LHCN-M2 (cell line): ENCODE data around the gene CTNNA1. TPM values are rescaled to one million over a fixed set of nuclear protein-coding genes. Genes with fewer than 3 reads are reported as not detected.

Experiments
- DNase-seq: peaks from one replicate; pipeline ENCODE4 v3.0.0-alpha.2; 2012; ENCODE audit warnings: low read depth
- total RNA-seq: library from RNA; depleted of rRNA; stranded (reverse); fragments of >200 nt; gene quantifications from 2 replicates; pipeline ENCODE4 v1.2.3, GENCODE V29; 2014

Gene CTNNA1
- total RNA-seq, 1 experiment from 2014 or later = 232 TPM

DNA sequence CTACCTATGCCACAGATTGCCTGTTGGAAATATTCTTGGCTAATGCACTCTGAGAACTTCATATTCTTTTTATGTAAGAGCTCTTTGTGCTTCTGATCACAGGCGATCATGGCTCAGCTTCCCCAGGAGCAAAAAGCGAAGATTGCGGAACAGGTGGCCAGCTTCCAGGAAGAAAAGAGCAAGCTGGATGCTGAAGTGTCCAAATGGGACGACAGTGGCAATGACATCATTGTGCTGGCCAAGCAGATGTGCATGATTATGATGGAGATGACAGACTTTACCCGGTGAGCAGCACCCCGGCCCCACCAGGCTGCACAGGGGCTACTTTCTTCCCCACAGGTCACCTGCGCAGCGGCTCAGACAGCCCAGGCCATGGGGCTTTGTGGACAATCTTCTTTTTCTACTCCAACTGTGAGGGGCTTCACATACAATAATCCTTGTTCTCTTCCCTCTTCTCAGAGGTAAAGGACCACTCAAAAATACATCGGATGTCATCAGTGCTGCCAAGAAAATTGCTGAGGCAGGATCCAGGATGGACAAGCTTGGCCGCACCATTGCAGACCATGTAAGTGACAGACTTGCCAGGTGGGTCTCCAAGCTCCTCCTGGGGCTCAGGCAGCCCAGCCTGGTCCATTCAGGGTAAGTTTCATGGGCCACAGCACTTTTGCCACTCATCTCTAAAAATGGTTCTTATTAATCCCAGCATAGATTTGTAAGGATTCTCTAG is 177.3 kb downstream of the CTNNA1 start:
- no peak for DNase-seq

GRCh38 chr5:138932171-138932810 is 179.1 kb downstream of the CTNNA1 start:
- no peak for DNase-seq

DNA sequence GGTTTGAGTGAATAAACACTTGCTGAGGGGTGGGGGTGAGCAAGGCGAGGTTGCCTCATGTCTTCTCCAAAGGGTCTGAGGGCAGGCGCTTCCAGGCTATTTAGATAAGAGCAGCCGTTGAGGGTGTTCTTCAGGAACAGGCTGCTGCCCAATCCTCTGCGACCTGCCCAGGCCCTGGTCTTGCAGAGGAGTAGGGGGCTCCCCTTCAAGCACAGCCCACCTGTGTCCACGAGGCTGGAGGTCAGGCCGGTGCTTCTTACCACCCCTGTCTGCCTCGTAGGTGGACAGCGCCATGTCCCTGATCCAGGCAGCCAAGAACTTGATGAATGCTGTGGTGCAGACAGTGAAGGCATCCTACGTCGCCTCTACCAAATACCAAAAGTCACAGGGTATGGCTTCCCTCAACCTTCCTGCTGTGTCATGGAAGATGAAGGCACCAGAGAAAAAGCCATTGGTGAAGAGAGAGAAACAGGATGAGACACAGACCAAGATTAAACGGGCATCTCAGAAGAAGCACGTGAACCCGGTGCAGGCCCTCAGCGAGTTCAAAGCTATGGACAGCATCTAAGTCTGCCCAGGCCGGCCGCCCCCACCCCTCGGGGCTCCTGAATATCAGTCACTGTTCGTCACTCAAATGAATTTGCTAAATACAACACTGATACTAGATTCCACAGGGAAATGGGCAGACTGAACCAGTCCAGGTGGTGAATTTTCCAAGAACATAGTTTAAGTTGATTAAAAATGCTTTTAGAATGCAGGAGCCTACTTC is 180.5 kb downstream of the CTNNA1 start:
- DNase-seq = no peak

- no peak for DNase-seq
These were observed 181.7 kb downstream of the CTNNA1 start for GRCh38 chr5:138934971-138935370.

DNA sequence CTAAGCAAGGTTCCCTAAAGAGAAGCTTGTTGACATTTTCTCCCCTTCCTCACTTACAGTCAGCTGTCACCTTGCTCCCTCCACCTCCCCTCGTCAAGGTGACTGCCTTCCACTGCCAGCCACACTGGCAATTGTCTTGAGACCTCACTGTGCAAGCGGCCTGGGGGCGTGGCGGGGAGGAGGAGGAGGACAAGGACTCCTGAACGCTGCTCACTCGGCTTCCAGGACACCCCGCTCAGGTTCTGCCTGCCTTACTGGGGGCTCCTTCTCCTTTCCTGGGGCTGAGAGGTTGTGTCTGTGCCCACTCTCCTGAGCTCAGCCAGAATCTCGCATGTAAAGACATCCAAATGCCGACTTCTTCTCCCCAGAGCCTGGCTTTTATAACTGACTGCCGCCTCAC is 182.2 kb downstream of the CTNNA1 start:
- DNase-seq = no peak

DNA sequence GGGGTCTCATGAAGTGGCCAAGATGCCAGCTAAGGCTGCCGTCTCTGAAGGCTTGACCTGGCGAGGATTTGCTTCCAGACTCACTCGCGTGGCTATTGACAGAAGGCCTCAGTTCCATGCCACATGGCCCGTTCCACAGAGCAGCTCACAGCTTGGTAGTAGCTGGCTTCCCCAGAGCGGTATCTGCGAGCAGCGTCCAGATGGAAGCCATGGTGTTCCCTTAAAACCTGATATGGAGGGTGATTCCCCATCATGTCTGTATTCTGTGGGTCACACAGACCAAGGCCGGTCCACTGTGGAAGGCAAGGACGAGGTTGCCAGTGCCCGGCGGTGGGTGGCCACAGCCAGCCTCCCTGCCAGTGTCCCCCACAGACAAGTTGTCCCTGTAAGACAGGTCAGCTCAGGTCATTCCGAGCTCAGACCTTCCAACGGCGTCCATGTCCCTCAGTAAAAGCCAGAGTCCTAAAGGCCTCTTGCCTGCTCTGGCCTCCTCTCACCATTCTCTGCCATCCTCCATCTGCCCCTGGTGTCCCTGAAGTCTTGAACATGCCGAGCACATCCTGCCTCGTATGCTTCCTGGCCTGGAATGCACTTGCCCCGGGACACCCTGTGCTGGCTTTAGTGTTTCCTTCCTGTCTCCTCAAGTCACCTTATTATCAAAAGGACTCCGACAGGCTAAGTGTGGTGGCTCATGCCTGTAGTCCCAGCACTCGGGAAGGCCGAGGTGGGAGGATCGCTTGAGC is 183.2 kb downstream of the CTNNA1 start:
- no peak for DNase-seq

DNA sequence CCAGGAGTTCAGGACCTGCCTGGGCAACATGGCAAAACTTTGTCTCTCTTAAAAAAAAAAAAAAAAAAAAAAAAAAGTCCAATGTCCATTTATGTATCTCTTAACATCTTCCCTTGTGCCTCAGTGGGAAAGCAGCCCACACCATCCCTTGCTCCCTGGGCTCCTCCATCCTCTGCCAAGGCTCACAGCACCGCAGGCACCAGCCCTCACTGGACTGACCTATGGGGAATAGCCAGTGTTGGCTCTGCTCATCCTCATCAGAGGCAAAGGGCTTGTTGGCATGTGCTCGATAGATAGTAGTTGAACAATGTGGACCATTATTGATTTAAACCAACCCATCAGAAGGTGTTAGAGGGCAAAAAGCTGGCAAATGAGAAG is 183.7 kb downstream of the CTNNA1 start:
- no peak for DNase-seq

DNA sequence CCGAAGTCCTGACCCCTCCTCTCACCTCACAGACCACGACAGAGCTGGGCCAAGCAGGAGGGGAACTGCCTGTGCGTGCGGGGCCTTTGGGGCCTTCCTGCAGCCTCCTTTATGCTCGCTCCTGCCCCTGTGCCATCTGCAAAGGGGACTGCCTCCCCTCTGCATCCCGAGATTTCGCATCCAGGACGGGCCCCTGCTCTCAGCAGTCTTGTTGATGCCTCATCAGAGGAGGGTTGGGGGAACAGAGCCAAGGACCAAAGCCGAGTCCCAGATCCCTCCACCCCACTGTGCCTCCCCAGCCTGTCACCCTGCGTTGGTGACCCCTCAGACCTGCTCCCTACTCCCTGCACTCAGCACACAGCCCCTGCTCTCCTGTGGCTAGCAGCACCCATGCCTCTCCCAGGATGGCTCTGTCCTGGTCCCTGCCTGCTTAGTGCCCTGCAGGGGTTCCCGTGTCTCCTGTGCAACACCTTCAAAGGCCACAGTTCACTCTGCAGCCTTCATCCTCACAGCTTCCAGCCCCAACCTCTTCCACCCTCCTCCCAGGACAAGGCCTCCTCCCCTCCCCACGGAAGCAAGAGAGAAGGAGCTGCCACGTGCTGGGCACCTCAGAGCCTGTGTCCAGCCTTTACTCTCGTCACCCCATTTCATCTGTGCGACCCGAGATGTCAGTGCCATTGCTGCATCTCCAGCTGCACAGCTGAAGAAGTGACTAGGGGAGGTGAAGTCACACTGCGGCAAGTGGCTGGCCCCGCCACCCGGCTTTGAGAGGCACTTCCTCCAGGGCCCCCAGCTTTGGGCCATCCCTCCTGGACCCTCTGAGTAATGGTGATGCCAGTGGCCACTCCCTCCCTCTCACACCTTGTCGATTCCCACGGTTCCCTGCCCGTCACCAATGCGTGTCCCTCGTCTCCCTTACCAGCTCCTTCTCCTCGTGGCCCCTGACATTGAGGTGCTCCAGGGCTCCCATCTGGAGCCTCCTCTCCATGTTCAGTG is 184.5 kb downstream of the CTNNA1 start:
- DNase-seq = no peak

DNA sequence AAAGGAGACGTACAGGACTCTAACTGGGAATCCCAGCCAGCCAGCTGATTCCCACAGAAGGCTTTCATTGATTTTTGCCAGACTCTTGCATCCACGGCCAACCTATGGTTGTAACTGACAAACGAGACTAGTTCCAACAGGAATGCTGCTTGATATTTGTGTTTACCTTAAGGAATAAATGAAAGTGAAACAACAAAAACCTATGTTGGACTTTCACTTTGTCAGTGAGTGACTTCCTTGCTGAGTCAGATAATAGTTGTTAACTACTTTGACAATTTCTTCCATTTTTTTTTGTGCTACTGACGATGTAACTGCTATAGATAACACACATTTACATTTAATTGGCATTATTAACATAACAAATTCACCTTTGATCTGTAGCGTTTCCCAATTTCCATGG is 185.3 kb downstream of the CTNNA1 start:
- no peak for DNase-seq

DNA sequence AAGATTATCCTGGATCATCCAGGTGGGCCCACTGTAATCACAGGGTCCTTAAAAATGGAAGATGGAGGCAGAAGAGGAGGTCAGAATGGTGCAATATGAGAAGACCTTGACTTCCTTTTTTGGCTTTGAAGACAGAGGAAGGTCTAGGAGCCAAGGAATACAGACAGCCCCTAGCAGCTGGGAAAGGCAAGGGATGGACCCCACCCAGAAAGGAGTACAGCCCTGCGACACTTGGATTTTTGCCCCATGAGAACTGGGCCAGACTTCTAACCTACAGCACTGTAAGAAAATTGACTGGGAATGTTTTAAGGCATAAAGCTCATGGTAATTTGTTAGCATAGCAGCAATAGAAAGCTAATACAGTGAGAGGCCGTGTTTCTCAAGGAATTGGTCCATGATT is 188.8 kb downstream of the CTNNA1 start:
- no peak for DNase-seq

DNA sequence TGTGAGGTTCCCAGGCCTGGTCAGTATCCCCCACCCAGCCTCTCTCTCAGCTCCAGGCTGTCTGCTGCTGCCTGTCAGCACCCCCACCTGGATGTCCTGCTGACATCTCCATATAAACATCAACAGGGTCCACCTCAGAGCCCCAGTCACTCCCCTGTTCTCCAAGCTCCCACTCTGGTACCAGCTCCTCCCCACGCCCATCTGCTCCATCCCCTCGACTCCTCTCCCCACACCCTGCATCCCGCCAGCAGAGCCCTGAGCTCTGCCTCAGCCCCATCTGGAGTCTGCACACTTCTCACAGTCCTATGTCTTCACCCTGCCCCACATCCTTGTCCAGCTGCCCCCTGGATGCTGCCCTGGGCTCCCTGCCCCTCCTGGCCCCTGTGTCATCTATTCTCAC is 189.6 kb downstream of the CTNNA1 start:
- DNase-seq = no peak

GRCh38 chr5:138943599-138944173 is 190.5 kb downstream of the CTNNA1 start:
- DNase-seq = no peak

GRCh38 chr5:138944527-138945322 is 191.5 kb downstream of the CTNNA1 start:
- DNase-seq = no peak

- no peak for DNase-seq
These were observed 192.4 kb downstream of the CTNNA1 start for GRCh38 chr5:138945421-138946240.

DNA sequence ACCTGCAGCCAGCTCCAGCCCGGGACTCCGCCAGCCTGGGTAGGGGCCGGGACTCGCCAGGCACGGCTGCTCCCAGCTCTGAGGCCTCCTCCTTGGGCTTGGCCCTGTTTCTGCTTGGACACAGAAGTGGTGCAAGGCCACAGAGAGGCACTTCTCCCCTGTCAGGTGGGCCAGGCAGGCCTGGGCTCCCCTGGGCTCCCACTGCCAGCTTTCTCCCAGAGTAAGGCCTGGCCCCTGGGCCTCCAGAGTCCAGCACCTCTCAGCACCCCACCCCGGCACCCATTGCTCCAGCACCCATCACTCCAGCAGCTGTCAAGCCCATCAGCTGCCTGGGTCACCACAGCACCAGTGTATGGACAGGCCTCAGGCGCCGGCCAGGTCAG is 193.0 kb downstream of the CTNNA1 start:
- no peak for DNase-seq

DNA sequence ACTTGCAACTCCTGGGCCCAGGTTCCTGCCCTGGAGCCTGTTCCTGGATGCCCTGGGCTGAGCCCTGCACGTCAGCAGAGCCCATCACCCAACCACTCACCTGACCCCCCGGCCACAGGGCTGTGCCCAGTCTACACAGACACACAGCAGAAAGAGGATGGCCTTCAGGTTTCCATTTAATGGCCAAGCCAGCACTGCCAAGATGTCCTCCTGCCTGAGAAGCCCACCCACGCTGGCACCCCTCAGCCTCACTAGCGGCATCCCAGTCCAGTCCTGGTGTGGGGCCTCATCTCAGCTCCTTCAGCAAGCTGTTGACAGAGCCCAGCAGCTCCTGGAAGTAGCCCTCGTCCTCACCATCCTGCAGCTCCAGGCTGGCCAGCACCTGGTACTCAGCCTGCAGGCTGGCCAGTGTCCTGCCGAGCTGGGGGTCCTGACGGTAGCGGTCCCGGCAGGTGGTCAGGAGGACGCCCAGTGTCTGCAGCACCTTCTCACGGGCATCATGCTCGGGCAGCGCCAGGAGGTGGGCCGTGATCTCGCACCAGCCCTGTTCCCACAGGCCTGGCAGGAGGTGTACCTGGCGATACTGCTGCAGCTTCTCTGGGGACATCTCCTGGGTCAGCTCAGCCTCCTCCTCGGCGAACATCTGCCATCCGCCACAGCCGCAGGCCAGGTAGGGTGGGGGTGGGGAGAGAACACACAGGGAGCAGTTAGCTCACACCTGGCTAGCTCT is 193.8 kb downstream of the CTNNA1 start:
- no peak for DNase-seq

DNA sequence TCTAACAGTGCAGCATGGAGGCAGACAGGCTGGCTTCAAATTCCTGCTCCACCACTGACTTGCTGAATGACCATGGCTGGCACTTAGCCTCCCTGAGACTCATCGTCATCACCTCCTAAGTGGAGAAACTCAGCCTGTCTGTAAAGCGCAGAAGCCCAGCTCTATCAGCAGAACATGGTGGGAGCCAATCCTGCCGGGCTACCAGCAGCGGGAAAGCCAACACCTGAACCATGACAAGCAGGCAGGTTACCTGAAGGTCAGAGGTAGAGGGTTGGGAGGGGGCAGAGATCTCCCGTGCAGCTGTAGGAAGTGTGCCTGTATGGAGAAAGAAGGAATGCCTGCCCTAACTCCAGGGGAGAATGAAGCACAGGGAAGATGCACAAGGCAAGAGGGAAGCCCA is 194.6 kb downstream of the CTNNA1 start:
- DNase-seq = no peak
